GM23338 (cell line): ENCODE results near the gene SLC24A1. TPM values are rescaled to one million over a fixed set of nuclear protein-coding genes. Genes with fewer than 3 reads are reported as not detected.

Experiments used
- ATAC-seq: fragments of 200-7000 bp; cut with Tn5 transposase; 3 replicates; pipeline ENCODE4 v1.9.1; 2020
- DNase-seq: peaks from one replicate; pipeline ENCODE4 v3.0.0-alpha.2; 2015; ENCODE audit warnings: low spot score
- H2AFZ ChIP-seq: fragments of 200-600 bp; sonication (generic); 2 replicates; pipeline ENCODE4 v1.8.0; 2016; ENCODE audit warnings: antibody characterized with exemption, mild to moderate bottlenecking, moderate library complexity
- H3F3A ChIP-seq: fragments of 200-600 bp; sonication (generic); replicated peaks from 2 replicates; pipeline ENCODE4 v1.8.0; 2017; ENCODE audit warnings: antibody characterized with exemption, mixed run types, low read depth
- H3K27ac ChIP-seq: fragments of 200-600 bp; sonication (generic); 2 replicates; pipeline ENCODE4 v1.6.1; 2016; ENCODE audit warnings: low read depth
- H3K27me3 ChIP-seq: fragments of 200-600 bp; sonication (generic); 2 replicates; pipeline ENCODE4 v1.8.0; 2016; ENCODE audit warnings: mild to moderate bottlenecking, mixed run types, moderate library complexity; ENCODE audit not compliant: insufficient read depth
- H3K36me3 ChIP-seq: fragments of 200-600 bp; sonication (generic); 2 replicates; pipeline ENCODE4 v1.8.0; 2016; ENCODE audit warnings: mild to moderate bottlenecking; ENCODE audit not compliant: insufficient read depth
- H3K4me1 ChIP-seq: fragments of 200-600 bp; sonication (generic); 2 replicates; pipeline ENCODE4 v1.8.0; 2016; ENCODE audit warnings: mild to moderate bottlenecking, moderate library complexity; ENCODE audit not compliant: insufficient read depth
- H3K4me2 ChIP-seq: fragments of 200-600 bp; sonication (generic); 2 replicates; pipeline ENCODE4 v1.7.1; 2017; ENCODE audit warnings: mixed run types
- H3K4me3 ChIP-seq: fragments of 200-600 bp; sonication (generic); 2 replicates; pipeline ENCODE4 v1.6.1; 2016; ENCODE audit warnings: mixed run types
- H3K79me2 ChIP-seq: fragments of 200-600 bp; sonication (generic); replicated peaks from 2 replicates; pipeline ENCODE4 v1.8.0; 2017; ENCODE audit warnings: mild to moderate bottlenecking; ENCODE audit not compliant: insufficient read depth
- H3K9me2 ChIP-seq: fragments of 200-600 bp; sonication (generic); 2 replicates; pipeline ENCODE4 v1.8.0; 2017; ENCODE audit not compliant: insufficient read depth
- H4K20me1 ChIP-seq: fragments of 200-600 bp; sonication (generic); replicated peaks from 2 replicates; pipeline ENCODE4 v1.8.0; 2017; ENCODE audit warnings: mild to moderate bottlenecking; ENCODE audit not compliant: insufficient read depth
- H3K27ac Mint-ChIP-seq: 2 replicates; pipeline ENCODE4 v1.8.0; 2020; ENCODE audit warnings: inconsistent platforms, mild to moderate bottlenecking, moderate library complexity, mixed read lengths
- H3K27me3 Mint-ChIP-seq: 3 replicates; pipeline ENCODE4 v1.8.0; 2022; ENCODE audit warnings: low read depth, mild to moderate bottlenecking, moderate library complexity, mixed read lengths, inconsistent platforms; ENCODE audit not compliant: insufficient read depth, poor library complexity
- H3K36me3 Mint-ChIP-seq: 3 replicates; pipeline ENCODE4 v1.8.0; 2021; ENCODE audit warnings: low read depth, mild to moderate bottlenecking, inconsistent platforms, moderate library complexity, mixed read lengths
- H3K4me1 Mint-ChIP-seq: 3 replicates; pipeline ENCODE4 v1.8.0; 2020; ENCODE audit warnings: mild to moderate bottlenecking, inconsistent platforms, mixed read lengths
- H3K4me3 Mint-ChIP-seq: 3 replicates; pipeline ENCODE4 v1.8.0; 2021; ENCODE audit warnings: moderate library complexity, mild to moderate bottlenecking, inconsistent platforms, mixed read lengths
- H3K9me3 Mint-ChIP-seq: 3 replicates; pipeline ENCODE4 v1.8.0; 2020; ENCODE audit warnings: moderate library complexity, mild to moderate bottlenecking, inconsistent platforms, mixed read lengths
- CTCF ChIP-seq, 2 experiments: fragments of 200-600 bp in 1 of 2; sonication (generic) in 1 of 2; conservative IDR thresholded peaks; 2 replicates each; pipeline versions ENCODE4 v1.5.1 to v1.6.1; 2016 to 2017; ENCODE audit warnings: antibody characterized with exemption in 2 of 2, low read depth in 2 of 2, mild to moderate bottlenecking in 2 of 2, moderate library complexity in 1 of 2
- EZH2phosphoT487 ChIP-seq: fragments of 200-600 bp; sonication (generic); IDR thresholded peaks from one replicate; pipeline ENCODE4 v1.8.1; 2018; ENCODE audit warnings: antibody characterized with exemption; ENCODE audit not compliant: unreplicated experiment
- POLR2AphosphoS5 ChIP-seq: IDR thresholded peaks from 2 replicates; pipeline ENCODE4 v1.6.1; 2016; ENCODE audit warnings: antibody characterized with exemption, low read depth
- STAT1 ChIP-seq: IDR thresholded peaks from one replicate; pipeline ENCODE4 v1.6.1; 2016; ENCODE audit warnings: antibody characterized with exemption; ENCODE audit not compliant: unreplicated experiment
- ZNF331 ChIP-seq: fragments of 250-450 bp; sonication (Bioruptor Pico); IDR thresholded peaks from 2 replicates; pipeline ENCODE4 v1.5.0; 2020; ENCODE audit warnings: low read depth, mild to moderate bottlenecking, moderate library complexity
- polyA plus RNA-seq: library from polyadenylated mRNA; unstranded; fragments of >200 nt; fragmentation: Nextera tagmentation; extraction: Ambion mirVana; gene quantifications from 2 replicates; pipeline ENCODE4 v1.2.1, GENCODE V29; 2016
- total RNA-seq: library from RNA; depleted of rRNA; stranded (reverse); fragments of >200 nt; shearing (Covaris generic); gene quantifications from 2 replicates; pipeline ENCODE4 v1.2.3, GENCODE V29; 2014
- TF ChIP-seq, protein P1 (sequence below): IDR thresholded peaks from one replicate; pipeline ENCODE4 v1.6.1; 2018; ENCODE audit warnings: antibody characterized with exemption; ENCODE audit not compliant: unreplicated experiment
- TF ChIP-seq, protein P2 (sequence below): IDR thresholded peaks from 2 replicates; pipeline ENCODE4 v1.6.1; 2016; ENCODE audit warnings: antibody characterized with exemption
- TF ChIP-seq, protein P3 (sequence below): fragments of 250-450 bp; sonication (Bioruptor Pico); IDR thresholded peaks from 2 replicates; pipeline ENCODE4 v1.5.0; 2020; ENCODE audit warnings: mild to moderate bottlenecking, moderate library complexity

Gene SLC24A1
- total and polyA plus RNA-seq, 2 experiments from 2014 or later: 1.6 to 4.5 TPM

DNA sequence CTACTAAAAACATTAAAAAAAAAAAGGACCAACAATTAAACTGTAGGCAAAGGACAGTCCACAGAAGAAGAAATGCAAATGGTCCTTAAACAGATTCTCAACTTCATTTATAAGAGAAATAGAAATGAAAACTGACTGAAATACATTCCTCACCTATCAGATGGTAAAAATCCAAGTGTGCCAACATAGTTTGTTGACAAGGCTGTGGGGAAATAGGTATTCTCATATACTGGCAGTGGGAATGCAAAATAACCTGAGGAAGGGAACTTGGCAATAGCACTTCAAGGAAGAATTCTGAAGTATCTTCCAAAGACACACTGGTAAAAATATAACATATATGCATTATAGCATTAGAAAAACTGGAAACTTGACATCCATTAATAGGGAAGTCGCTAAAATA lies 53.8 kb downstream of the SLC24A1 start (continued):
- TF ChIP-seq, protein P1, sequence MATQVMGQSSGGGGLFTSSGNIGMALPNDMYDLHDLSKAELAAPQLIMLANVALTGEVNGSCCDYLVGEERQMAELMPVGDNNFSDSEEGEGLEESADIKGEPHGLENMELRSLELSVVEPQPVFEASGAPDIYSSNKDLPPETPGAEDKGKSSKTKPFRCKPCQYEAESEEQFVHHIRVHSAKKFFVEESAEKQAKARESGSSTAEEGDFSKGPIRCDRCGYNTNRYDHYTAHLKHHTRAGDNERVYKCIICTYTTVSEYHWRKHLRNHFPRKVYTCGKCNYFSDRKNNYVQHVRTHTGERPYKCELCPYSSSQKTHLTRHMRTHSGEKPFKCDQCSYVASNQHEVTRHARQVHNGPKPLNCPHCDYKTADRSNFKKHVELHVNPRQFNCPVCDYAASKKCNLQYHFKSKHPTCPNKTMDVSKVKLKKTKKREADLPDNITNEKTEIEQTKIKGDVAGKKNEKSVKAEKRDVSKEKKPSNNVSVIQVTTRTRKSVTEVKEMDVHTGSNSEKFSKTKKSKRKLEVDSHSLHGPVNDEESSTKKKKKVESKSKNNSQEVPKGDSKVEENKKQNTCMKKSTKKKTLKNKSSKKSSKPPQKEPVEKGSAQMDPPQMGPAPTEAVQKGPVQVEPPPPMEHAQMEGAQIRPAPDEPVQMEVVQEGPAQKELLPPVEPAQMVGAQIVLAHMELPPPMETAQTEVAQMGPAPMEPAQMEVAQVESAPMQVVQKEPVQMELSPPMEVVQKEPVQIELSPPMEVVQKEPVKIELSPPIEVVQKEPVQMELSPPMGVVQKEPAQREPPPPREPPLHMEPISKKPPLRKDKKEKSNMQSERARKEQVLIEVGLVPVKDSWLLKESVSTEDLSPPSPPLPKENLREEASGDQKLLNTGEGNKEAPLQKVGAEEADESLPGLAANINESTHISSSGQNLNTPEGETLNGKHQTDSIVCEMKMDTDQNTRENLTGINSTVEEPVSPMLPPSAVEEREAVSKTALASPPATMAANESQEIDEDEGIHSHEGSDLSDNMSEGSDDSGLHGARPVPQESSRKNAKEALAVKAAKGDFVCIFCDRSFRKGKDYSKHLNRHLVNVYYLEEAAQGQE: no peak
- no peak for TF ChIP-seq CTCF (conservative IDR thresholded peaks at IDR 0.05; ENCODE audit: low read depth in 2 of 2)
- TF ChIP-seq ZNF331: no peak
- no peak for TF ChIP-seq EZH2phosphoT487
- TF ChIP-seq, protein P2, sequence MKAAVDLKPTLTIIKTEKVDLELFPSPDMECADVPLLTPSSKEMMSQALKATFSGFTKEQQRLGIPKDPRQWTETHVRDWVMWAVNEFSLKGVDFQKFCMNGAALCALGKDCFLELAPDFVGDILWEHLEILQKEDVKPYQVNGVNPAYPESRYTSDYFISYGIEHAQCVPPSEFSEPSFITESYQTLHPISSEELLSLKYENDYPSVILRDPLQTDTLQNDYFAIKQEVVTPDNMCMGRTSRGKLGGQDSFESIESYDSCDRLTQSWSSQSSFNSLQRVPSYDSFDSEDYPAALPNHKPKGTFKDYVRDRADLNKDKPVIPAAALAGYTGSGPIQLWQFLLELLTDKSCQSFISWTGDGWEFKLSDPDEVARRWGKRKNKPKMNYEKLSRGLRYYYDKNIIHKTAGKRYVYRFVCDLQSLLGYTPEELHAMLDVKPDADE: no peak

DNA sequence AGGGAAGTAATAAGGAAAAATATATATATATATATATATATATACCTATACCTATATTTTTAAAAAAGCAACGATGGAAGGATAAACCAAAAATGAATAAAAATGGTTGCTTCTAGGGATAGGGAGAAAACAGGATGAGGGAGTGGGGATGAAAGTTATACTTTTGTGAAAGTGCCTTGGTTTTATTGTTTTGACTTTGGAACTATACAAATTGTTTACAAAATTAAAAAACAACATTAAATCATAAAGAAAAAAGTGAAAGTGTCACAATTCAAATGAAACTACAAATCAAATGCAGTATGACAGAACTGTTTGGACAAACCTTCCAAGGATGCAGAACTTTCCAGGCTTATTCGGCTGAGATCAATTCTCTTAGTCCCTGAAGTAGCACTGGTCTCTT lies 54.4 kb downstream of the SLC24A1 start:
- Histone ChIP-seq H4K20me1 (no peaks in the 10 kb centered on the region), H3F3A (no peaks in the 10 kb centered on the region), H3K9me2 (no peaks in the 10 kb centered on the region), H3K4me2 (no peak overlapping the region), H3K4me3 (no peak overlapping the region), H3K79me2 (no peaks in the 10 kb centered on the region), H3K27me3 (no peaks in the 10 kb centered on the region), H3K27ac (no peak overlapping the region), H3K36me3 (no peaks in the 10 kb centered on the region), H2AFZ (no peak overlapping the region), H3K4me1 (no peaks in the 10 kb centered on the region)
- no peaks in the 10 kb centered on the region for H3K27me3 Mint-ChIP-seq
- no peaks in the 10 kb centered on the region for H3K9me3 Mint-ChIP-seq
- H3K4me3 Mint-ChIP-seq: no peak overlapping the region
- H3K27ac Mint-ChIP-seq: no peak overlapping the region
- no peaks in the 10 kb centered on the region for H3K4me1 Mint-ChIP-seq
- ATAC-seq (no peak), DNase-seq (no peak)
- H3K36me3 Mint-ChIP-seq: no peaks in the 10 kb centered on the region
- TF ChIP-seq STAT1 (no peak), POLR2AphosphoS5 (no peak)
- TF ChIP-seq, protein P3, sequence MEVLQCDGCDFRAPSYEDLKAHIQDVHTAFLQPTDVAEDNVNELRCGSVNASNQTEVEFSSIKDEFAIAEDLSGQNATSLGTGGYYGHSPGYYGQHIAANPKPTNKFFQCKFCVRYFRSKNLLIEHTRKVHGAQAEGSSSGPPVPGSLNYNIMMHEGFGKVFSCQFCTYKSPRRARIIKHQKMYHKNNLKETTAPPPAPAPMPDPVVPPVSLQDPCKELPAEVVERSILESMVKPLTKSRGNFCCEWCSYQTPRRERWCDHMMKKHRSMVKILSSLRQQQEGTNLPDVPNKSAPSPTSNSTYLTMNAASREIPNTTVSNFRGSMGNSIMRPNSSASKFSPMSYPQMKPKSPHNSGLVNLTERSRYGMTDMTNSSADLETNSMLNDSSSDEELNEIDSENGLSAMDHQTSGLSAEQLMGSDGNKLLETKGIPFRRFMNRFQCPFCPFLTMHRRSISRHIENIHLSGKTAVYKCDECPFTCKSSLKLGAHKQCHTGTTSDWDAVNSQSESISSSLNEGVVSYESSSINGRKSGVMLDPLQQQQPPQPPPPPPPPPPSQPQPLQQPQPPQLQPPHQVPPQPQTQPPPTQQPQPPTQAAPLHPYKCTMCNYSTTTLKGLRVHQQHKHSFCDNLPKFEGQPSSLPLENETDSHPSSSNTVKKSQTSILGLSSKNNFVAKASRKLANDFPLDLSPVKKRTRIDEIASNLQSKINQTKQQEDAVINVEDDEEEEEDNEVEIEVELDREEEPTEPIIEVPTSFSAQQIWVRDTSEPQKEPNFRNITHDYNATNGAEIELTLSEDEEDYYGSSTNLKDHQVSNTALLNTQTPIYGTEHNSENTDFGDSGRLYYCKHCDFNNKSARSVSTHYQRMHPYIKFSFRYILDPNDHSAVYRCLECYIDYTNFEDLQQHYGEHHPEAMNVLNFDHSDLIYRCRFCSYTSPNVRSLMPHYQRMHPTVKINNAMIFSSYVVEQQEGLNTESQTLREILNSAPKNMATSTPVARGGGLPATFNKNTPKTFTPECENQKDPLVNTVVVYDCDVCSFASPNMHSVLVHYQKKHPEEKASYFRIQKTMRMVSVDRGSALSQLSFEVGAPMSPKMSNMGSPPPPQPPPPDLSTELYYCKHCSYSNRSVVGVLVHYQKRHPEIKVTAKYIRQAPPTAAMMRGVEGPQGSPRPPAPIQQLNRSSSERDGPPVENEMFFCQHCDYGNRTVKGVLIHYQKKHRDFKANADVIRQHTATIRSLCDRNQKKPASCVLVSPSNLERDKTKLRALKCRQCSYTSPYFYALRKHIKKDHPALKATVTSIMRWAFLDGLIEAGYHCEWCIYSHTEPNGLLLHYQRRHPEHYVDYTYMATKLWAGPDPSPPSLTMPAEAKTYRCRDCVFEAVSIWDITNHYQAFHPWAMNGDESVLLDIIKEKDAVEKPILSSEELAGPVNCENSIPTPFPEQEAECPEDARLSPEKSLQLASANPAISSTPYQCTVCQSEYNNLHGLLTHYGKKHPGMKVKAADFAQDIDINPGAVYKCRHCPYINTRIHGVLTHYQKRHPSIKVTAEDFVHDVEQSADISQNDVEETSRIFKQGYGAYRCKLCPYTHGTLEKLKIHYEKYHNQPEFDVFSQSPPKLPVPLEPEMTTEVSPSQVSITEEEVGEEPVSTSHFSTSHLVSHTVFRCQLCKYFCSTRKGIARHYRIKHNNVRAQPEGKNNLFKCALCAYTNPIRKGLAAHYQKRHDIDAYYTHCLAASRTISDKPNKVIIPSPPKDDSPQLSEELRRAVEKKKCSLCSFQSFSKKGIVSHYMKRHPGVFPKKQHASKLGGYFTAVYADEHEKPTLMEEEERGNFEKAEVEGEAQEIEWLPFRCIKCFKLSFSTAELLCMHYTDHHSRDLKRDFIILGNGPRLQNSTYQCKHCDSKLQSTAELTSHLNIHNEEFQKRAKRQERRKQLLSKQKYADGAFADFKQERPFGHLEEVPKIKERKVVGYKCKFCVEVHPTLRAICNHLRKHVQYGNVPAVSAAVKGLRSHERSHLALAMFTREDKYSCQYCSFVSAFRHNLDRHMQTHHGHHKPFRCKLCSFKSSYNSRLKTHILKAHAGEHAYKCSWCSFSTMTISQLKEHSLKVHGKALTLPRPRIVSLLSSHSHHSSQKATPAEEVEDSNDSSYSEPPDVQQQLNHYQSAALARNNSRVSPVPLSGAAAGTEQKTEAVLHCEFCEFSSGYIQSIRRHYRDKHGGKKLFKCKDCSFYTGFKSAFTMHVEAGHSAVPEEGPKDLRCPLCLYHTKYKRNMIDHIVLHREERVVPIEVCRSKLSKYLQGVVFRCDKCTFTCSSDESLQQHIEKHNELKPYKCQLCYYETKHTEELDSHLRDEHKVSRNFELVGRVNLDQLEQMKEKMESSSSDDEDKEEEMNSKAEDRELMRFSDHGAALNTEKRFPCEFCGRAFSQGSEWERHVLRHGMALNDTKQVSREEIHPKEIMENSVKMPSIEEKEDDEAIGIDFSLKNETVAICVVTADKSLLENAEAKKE (CRISPR knock-in tag): no peak
- TF ChIP-seq, protein P2: no peak
